Endothelial cell of umbilical vein (primary cell): Measurements from ENCODE around the gene UVRAG. TPM values are rescaled to one million over a fixed set of nuclear protein-coding genes. Genes with fewer than 3 reads are reported as not detected.

Experiments
- BruUV-seq: library from RNA; stranded (reverse); fragments of 400-500 nt; replicated peaks from 2 replicates; lab custom pipeline; 2021; lab: Mats Ljungman, UMichigan
- CTCF ChIA-PET: fragments of 300-600, 350-600 bp; sonication (Branson Sonifier 250); formaldehyde crosslinking; loops from one replicate; lab custom pipeline; 2021; ENCODE audit warnings: antibody characterized with exemption, inconsistent platforms; lab: Charles Lee
- POLR2A ChIA-PET: fragments of 300-600, 350-600 bp; sonication (Branson Sonifier 250); formaldehyde crosslinking; loops from one replicate; lab custom pipeline; 2021; ENCODE audit warnings: antibody characterized with exemption, inconsistent platforms; lab: Charles Lee
- DNase-seq: peaks from one replicate; pipeline ENCODE4 v3.0.0-alpha.2; 2011; ENCODE audit warnings: low read depth, low spot score
- FAIRE-seq: peaks from 2 replicates; lab custom pipeline; 2011; peaks lifted over from hg19 to GRCh38; lab: Jason Lieb, UNC
- H2AFZ ChIP-seq: 2 replicates; pipeline ENCODE4 v1.6.0; 2012; ENCODE audit warnings: low read depth, low read length, control low read depth, inconsistent platforms
- H3K27ac ChIP-seq: 2 replicates; pipeline ENCODE4 v1.5.1; 2011; ENCODE audit warnings: low read depth, mild to moderate bottlenecking, control low read depth, low read length, moderate library complexity; ENCODE audit not compliant: insufficient read depth
- H3K27me3 ChIP-seq, 2 experiments: 2 replicates each; pipeline versions ENCODE4 v1.6.0 to v1.6.1; 2011; ENCODE audit warnings: low read length in 2 of 2, mixed read lengths in 1 of 2; ENCODE audit not compliant: control insufficient read depth in 2 of 2, insufficient read depth in 2 of 2
- H3K36me3 ChIP-seq, 2 experiments: 2 replicates in 1 of 2; 3 replicates in 1 of 2; pipeline ENCODE4 v1.5.1; 2011; ENCODE audit warnings: low read length in 2 of 2, mild to moderate bottlenecking in 1 of 2, moderate library complexity in 1 of 2; ENCODE audit not compliant: control insufficient read depth in 2 of 2, insufficient read depth in 2 of 2; ENCODE audit errors: extremely low read depth in 1 of 2
- H3K4me1 ChIP-seq: 3 replicates; pipeline ENCODE4 v1.5.1; 2011; ENCODE audit warnings: mild to moderate bottlenecking, low read length; ENCODE audit not compliant: control insufficient read depth, insufficient read depth; ENCODE audit errors: extremely low read depth
- H3K4me2 ChIP-seq: 2 replicates; pipeline ENCODE4 v1.6.1; 2011; ENCODE audit warnings: low read length, control low read depth, mixed read lengths; ENCODE audit not compliant: insufficient read depth
- H3K4me3 ChIP-seq, 3 experiments: fragments of 200-600 bp in 1 of 3; sonication (generic), shearing (Covaris generic) in 1 of 3; replicated peaks in 1 of 3; 2 replicates each; pipeline ENCODE4 v1.5.1; 2011 to 2016; ENCODE audit warnings: control low read depth in 3 of 3, low read length in 3 of 3, mild to moderate bottlenecking in 2 of 3, inconsistent platforms in 1 of 3, low read depth in 1 of 3, moderate library complexity in 1 of 3; ENCODE audit not compliant: insufficient read depth in 1 of 3
- H3K79me2 ChIP-seq: 2 replicates; pipeline ENCODE4 v1.6.0; 2012; ENCODE audit warnings: low read length, inconsistent platforms; ENCODE audit not compliant: control insufficient read depth, insufficient read depth
- H3K9ac ChIP-seq: replicated peaks from 2 replicates; pipeline ENCODE3; 2011; ENCODE audit warnings: low read length, control low read depth; ENCODE audit not compliant: insufficient read depth; ENCODE audit errors: extremely low read depth
- H3K9me1 ChIP-seq: replicated peaks from 3 replicates; pipeline ENCODE4 v1.6.0; 2011; ENCODE audit warnings: mild to moderate bottlenecking, low read length; ENCODE audit not compliant: control insufficient read depth, insufficient read depth; ENCODE audit errors: extremely low read depth
- H3K9me3 ChIP-seq: replicated peaks from 2 replicates; pipeline ENCODE4 v1.5.1; 2012; ENCODE audit warnings: low read length, inconsistent platforms; ENCODE audit not compliant: control insufficient read depth, insufficient read depth
- H4K20me1 ChIP-seq: replicated peaks from 2 replicates; pipeline ENCODE3; 2011; ENCODE audit warnings: mild to moderate bottlenecking, low read length; ENCODE audit not compliant: control insufficient read depth, insufficient read depth; ENCODE audit errors: extremely low read depth
- EZH2 ChIP-seq: IDR thresholded peaks from 2 replicates; pipeline ENCODE4 v1.6.1; 2012; ENCODE audit warnings: borderline replicate concordance, low read depth, mild to moderate bottlenecking, moderate library complexity, low read length, inconsistent platforms; ENCODE audit not compliant: severe bottlenecking
- FOS ChIP-seq: IDR thresholded peaks from 2 replicates; pipeline ENCODE4 v1.6.1; 2011; ENCODE audit warnings: mild to moderate bottlenecking, low read length, moderate library complexity, borderline replicate concordance; ENCODE audit not compliant: insufficient read depth
- GATA2 ChIP-seq: IDR thresholded peaks from 2 replicates; pipeline ENCODE4 v1.7.0; 2011; ENCODE audit warnings: low read depth, mild to moderate bottlenecking, moderate library complexity, mixed read lengths, low read length; ENCODE audit not compliant: insufficient read length, insufficient read depth
- JUN ChIP-seq: IDR thresholded peaks from 2 replicates; pipeline ENCODE4 v1.6.1; 2011; ENCODE audit warnings: borderline replicate concordance, low read depth; ENCODE audit not compliant: insufficient read length, insufficient read depth
- MAX ChIP-seq: IDR thresholded peaks from 2 replicates; pipeline ENCODE4 v1.6.1; 2011; ENCODE audit not compliant: insufficient read depth, insufficient read length
- MYC ChIP-seq: IDR thresholded peaks from one replicate; pipeline ENCODE4 v1.6.1; 2011; ENCODE audit warnings: mild to moderate bottlenecking, low read depth, low read length
- POLR2A ChIP-seq: IDR thresholded peaks from 2 replicates; pipeline ENCODE4 v1.6.1; 2012; ENCODE audit warnings: low read depth, mild to moderate bottlenecking, control low read depth, low read length
- POLR2AphosphoS5 ChIP-seq: IDR thresholded peaks from 2 replicates; pipeline ENCODE4 v1.6.1; 2012; ENCODE audit warnings: low read depth, mild to moderate bottlenecking, control low read depth, low read length, moderate library complexity; ENCODE audit not compliant: insufficient read depth
- dilution Hi-C: fragments of 300-500 bp; cut with MboI; formaldehyde crosslinking; loops from one replicate; pipeline ENCODE4 v1.15.0; 2019; ENCODE audit warnings: low sequenced_read_pairs; ENCODE audit not compliant: extremely low pct_ligation_motif_present
- intact Hi-C: fragments of 100-400 bp; cut with micrococcal nuclease; formaldehyde crosslinking; loops from one replicate; pipeline ENCODE4 v1.10.0; 2022
- polyA plus RNA-seq, 4 experiments: library from polyadenylated mRNA; depleted of rRNA in 3 of 4; stranded (reverse) in 3 of 4; unstranded in 1 of 4; fragments of >200 nt; gene quantifications; 2 replicates each; pipeline versions ENCODE4 v1.2.1 to v1.2.3, GENCODE V29; 2011 to 2012; ENCODE audit warnings: missing spikeins in 1 of 4
- total RNA-seq: library from RNA; stranded (reverse); gene quantifications from 2 replicates; pipeline ENCODE4 v1.2.3, GENCODE V29; 2021
- TF ChIP-seq, protein P1 (sequence below), 2 donors: IDR thresholded peaks; 1 replicate in 1 of 2; 2 replicates in 1 of 2; pipeline ENCODE4 v1.5.1; 2011; ENCODE audit warnings: low read length in 2 of 2, mild to moderate bottlenecking in 2 of 2, moderate library complexity in 2 of 2, control low read depth in 1 of 2, inconsistent platforms in 1 of 2, low read depth in 1 of 2; ENCODE audit not compliant: insufficient read depth in 1 of 2; ENCODE audit errors: extremely low read depth in 1 of 2

Gene UVRAG
- total and polyA plus RNA-seq, 2 donors (not counting 3 experiments of a cell fraction or from before 2014, with no cell fraction given), result 21.2 to 65.6 TPM

DNA sequence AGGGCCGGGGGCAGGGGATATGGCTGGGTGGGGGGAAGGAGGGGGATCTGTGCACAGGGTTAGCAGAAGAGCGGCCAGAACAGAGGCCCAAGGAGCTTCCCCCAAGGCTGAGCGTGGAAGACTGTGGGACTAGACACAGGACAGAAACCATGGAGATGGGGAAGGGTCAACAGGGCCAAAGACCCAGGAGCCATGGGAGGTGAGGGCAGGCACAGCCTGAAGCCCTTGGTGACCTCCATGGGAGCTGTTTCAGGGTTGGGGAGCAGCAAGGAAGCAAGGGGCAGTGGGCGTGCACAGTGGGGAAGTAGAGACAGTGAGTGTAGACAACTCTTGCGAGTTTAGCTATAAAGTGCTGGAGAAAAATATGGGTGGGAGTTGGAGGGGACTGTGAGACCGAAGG is 334.7 kb downstream of the UVRAG start:
- FAIRE-seq, result no peak
- CTCF ChIA-PET, result interaction anchor here (0.7 to 1.8 kb wide), 4 partner anchors 54 to 552 kb away, joined by 3 to 17 read pairs (median 4); no protein-coding TSS in a partner anchor
- intact Hi-C loops (loop anchor here (5.0 kb wide), 1 partner anchor 117 kb away; no protein-coding TSS in a partner anchor), dilution Hi-C loops (no loop called here)
- no TSS peak for BruUV-seq
- H3K9me1 ChIP-seq, result no peaks in the 10 kb centered on the region
- H3K27ac ChIP-seq, result no peak overlapping the region
- H3K9me3 ChIP-seq, result no peaks in the 10 kb centered on the region
- no peak overlapping the region for H3K4me2 ChIP-seq
- no peak overlapping the region for H2AFZ ChIP-seq
- H3K27me3 ChIP-seq, result no peaks in the 10 kb centered on the region
- no peaks in the 10 kb centered on the region for H3K36me3 ChIP-seq
- H3K9ac ChIP-seq, result no peak overlapping the region
- H3K79me2 ChIP-seq, result no peaks in the 10 kb centered on the region
- H3K4me1 ChIP-seq, result no peaks in the 10 kb centered on the region
- no peaks in the 10 kb centered on the region for H4K20me1 ChIP-seq
- no peak for DNase-seq
- POLR2A ChIA-PET, result no interaction called here
- no peak overlapping the region for H3K4me3 ChIP-seq
- no peak for TF ChIP-seq EZH2
- TF ChIP-seq MYC, result no peak
- no peak for TF ChIP-seq POLR2A
- no peak for TF ChIP-seq FOS

- Histone ChIP-seq H3K4me1 (no peaks in the 10 kb centered on the region), H3K79me2 (no peaks in the 10 kb centered on the region), H3K27ac (no peak overlapping the region), H3K9ac (no peak overlapping the region), H3K27me3 (no peaks in the 10 kb centered on the region), H3K4me2 (no peak overlapping the region), H2AFZ (no peak overlapping the region), H3K4me3 (no peak overlapping the region), H3K9me1 (no peaks in the 10 kb centered on the region), H4K20me1 (no peaks in the 10 kb centered on the region), H3K36me3 (no peaks in the 10 kb centered on the region), H3K9me3 (no peaks in the 10 kb centered on the region)
- BruUV-seq, result no TSS peak
- FAIRE-seq (no peak), DNase-seq (no peak)
- intact Hi-C loops, result loop anchor here (5.0 kb wide), 1 partner anchor 118 kb away; no protein-coding TSS in a partner anchor
- ChIA-PET CTCF (interaction anchor here (0.7 to 1.8 kb wide), 6 partner anchors 30 to 553 kb away, joined by 3 to 17 read pairs (median 4); no protein-coding TSS in a partner anchor), POLR2A (no interaction called here)
- TF ChIP-seq JUN (no peak), MYC (no peak), POLR2AphosphoS5 (no peak), GATA2 (no peak), POLR2A (no peak), MAX (no peak), FOS (no peak), EZH2 (no peak)
- TF ChIP-seq, protein P1, sequence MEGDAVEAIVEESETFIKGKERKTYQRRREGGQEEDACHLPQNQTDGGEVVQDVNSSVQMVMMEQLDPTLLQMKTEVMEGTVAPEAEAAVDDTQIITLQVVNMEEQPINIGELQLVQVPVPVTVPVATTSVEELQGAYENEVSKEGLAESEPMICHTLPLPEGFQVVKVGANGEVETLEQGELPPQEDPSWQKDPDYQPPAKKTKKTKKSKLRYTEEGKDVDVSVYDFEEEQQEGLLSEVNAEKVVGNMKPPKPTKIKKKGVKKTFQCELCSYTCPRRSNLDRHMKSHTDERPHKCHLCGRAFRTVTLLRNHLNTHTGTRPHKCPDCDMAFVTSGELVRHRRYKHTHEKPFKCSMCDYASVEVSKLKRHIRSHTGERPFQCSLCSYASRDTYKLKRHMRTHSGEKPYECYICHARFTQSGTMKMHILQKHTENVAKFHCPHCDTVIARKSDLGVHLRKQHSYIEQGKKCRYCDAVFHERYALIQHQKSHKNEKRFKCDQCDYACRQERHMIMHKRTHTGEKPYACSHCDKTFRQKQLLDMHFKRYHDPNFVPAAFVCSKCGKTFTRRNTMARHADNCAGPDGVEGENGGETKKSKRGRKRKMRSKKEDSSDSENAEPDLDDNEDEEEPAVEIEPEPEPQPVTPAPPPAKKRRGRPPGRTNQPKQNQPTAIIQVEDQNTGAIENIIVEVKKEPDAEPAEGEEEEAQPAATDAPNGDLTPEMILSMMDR (IDR thresholded peaks at IDR 0.05; ENCODE audit: extremely low read depth in 1 of 2, insufficient read depth in 1 of 2, low read depth in 1 of 2, low read length in 2 of 2), result no peak
- dilution Hi-C loops, result no loop called here
These were observed 335.1 kb downstream of the UVRAG start for GRCh38 chr11:76150141-76150540.
